Measurements from ENCODE around the gene STON2.

Gene STON2

DNA sequence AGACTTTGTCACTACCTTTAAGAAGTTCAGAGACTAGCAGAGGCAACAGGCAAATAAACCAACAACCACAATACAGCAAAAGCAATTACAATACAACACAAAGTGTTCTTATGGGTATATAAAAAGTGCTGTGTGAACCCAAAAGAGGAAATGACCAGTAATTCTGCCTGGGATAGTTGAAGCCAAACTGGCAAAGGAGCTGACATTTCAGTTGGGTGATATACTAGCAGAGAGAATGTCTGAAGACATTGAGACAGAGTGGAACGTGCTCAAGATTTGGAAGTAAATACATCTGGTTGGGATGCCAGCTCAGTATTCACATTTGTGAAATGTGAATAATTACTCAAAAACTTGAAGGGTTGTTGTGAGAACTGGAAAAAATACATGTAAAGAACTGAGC, 98.8 kb downstream of the STON2 start:
- no peak for DNase-seq (ENCODE audit: low spot score)
- in situ Hi-C loops (cut with MboI; ENCODE audit: low pct_unique_long_range_greater_than_20kb, low sequenced_read_pairs, unreplicated experiment): no loop called here
- TF ChIP-seq, protein P1, sequence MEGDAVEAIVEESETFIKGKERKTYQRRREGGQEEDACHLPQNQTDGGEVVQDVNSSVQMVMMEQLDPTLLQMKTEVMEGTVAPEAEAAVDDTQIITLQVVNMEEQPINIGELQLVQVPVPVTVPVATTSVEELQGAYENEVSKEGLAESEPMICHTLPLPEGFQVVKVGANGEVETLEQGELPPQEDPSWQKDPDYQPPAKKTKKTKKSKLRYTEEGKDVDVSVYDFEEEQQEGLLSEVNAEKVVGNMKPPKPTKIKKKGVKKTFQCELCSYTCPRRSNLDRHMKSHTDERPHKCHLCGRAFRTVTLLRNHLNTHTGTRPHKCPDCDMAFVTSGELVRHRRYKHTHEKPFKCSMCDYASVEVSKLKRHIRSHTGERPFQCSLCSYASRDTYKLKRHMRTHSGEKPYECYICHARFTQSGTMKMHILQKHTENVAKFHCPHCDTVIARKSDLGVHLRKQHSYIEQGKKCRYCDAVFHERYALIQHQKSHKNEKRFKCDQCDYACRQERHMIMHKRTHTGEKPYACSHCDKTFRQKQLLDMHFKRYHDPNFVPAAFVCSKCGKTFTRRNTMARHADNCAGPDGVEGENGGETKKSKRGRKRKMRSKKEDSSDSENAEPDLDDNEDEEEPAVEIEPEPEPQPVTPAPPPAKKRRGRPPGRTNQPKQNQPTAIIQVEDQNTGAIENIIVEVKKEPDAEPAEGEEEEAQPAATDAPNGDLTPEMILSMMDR (IDR thresholded peaks at IDR 0.05; ENCODE audit: extremely low read depth, insufficient read depth, missing control alignments): no peak

DNA sequence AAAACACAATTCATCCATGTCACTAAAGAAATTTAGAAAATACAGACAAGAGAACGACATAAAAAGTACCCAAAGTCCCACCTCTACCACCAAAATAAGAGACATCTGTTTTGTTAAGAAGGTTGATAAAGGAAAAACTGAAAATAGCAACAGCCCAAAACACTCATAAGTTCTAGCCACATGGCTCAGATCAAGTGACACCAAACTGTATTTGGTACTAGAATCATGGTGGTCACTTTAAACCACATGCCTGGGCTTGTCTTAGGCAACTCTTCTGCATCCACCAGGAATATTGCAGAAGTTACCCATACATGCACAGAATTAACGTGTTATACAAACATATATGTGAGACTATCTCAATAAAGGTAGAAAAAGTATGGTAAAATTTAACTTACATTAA, 101.2 kb downstream of the STON2 start:
- no peak for DNase-seq (ENCODE audit: low spot score)
- TF ChIP-seq, protein P1 (IDR thresholded peaks at IDR 0.05; ENCODE audit: extremely low read depth, insufficient read depth, missing control alignments): no peak
- in situ Hi-C loops (cut with MboI; ENCODE audit: low pct_unique_long_range_greater_than_20kb, low sequenced_read_pairs, unreplicated experiment): no loop called here

DNA sequence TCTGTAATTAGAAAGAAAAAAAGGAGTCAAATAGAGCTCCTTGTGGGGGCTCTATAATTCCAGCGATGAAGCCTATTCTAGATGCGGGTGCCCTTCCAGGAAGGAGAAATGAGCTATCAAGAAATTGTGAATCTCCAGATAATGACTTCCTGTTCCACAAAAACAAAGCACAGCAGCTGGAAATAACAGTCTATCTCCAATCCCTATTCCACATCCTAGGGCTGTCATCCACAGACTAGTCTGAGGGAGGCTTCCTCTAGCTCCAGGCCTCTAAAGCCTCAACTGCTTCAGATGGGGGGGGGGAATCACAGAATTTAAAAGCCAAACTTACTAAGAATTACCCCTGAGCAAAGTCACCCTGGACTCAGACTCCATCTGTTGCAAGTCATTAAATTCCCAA, 102.0 kb downstream of the STON2 start:
- TF ChIP-seq, protein P1 (IDR thresholded peaks at IDR 0.05; ENCODE audit: extremely low read depth, insufficient read depth, missing control alignments): no peak
- no peak for DNase-seq (ENCODE audit: low spot score)
- in situ Hi-C loops (cut with MboI; ENCODE audit: low pct_unique_long_range_greater_than_20kb, low sequenced_read_pairs, unreplicated experiment): no loop called here

DNA sequence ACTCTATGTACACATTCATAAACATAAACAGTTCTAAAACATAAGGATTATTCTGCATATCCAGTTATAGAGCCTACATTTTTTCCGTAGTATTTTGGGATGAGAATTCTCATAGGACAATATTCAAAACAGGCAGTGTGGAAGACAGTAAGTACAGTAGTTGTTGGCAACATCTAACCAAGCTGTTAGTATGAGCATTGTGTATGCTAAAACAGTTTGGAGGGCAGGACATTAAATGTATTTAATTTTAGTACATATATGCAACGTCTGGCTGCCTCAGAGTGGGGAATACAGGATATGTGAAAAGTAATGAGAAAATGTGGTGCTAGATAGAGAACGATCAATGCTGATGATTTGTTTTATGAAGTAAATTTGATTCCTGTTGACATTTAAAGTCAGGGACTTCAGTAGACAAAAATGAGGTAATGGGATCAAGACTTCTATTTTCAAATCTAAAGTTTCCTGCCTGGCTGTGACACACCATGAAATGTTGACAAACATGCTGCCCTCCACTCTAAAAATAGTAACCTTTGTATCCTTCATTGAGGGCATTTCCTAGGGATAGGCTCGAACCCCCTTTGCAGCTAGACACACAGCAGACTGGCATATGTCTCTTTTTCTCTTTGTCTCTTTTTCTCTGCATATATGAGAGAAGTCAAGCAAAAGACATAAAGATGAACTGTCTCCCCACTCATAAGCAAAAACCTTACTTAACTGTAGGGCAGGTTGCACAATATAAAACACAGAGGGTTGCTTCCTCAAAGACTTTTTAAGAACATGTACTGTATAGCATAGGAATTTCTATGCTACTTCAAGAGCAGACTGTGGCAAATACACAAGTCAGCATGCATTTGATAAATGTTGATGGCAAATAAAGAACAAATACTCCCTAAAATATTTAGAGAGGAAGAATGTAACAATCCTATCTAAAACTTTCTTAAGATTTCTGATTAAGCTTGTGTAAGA, 103.9 kb downstream of the STON2 start:
- in situ Hi-C loops (cut with MboI; ENCODE audit: low pct_unique_long_range_greater_than_20kb, low sequenced_read_pairs, unreplicated experiment): no loop called here
- TF ChIP-seq, protein P1 (IDR thresholded peaks at IDR 0.05; ENCODE audit: extremely low read depth, insufficient read depth, missing control alignments): no peak
- no peak for DNase-seq (ENCODE audit: low spot score)

DNA sequence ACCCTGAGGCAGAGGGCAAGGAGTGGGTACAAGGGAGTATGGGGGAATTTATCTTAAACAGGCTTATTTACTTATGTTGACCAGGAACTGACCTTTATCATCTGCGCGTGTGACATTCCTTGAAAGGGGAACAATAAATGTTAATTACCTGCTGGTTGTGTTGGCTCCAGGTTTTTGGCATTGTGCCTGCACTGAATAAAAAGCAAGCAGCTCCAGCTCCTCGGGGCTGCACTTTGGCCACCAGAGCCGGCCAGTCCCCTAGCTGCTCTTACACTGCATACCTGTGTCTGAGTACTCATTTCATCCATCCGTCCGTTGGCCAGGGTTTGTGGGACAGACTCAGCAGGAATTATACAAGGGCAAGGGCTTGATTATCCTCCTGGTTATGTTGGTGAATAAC, 110.6 kb downstream of the STON2 start:
- in situ Hi-C loops (cut with MboI; ENCODE audit: low pct_unique_long_range_greater_than_20kb, low sequenced_read_pairs, unreplicated experiment): no loop called here
- TF ChIP-seq, protein P1 (IDR thresholded peaks at IDR 0.05; ENCODE audit: extremely low read depth, insufficient read depth, missing control alignments): no peak
- DNase-seq (ENCODE audit: low spot score): no peak

DNA sequence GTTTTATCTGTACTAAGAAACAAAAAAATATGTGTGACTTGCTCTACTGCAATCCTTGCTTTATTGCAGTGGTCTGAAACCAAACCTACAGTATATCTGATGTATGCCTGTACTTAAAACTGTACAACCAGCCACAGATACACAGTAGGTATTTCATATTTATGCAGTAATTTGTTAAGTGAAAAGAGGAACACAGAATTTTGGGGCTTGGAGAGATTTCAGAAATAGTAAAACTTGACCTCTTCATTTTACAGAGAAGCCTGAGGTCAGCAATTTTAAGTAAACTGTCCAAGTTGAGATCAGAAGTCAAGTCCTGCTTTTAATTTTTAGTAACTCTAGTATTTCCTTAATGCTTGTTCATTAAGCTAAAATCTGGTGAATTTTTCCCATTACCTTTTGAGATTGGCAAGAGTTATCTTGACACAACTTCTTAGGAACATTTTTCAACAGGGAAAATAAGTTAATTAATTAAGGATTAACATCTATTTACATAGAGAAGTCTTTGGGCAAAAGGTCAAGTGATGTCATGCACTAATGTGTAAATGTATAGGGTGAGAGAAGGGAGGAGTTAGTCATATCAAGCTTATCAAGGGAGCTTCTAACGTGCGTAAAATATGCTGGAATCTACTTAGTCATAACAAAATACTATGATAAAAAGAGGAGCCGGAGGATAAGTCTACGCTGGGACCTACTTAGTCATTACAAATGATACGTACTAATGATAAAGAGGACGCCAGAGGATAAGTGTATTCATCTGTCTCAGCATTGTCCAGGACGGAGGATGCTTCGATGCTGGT, 113.4 kb downstream of the STON2 start:
- DNase-seq (ENCODE audit: low spot score): no peak
- in situ Hi-C loops (cut with MboI; ENCODE audit: low pct_unique_long_range_greater_than_20kb, low sequenced_read_pairs, unreplicated experiment): no loop called here
- TF ChIP-seq, protein P1 (IDR thresholded peaks at IDR 0.05; ENCODE audit: extremely low read depth, insufficient read depth, missing control alignments): no peak

Measured in GM13977 (cell line).